SJSA1 (cell line): ENCODE measurements around the gene DNAH3. TPM values are rescaled to one million over a fixed set of nuclear protein-coding genes. Genes with fewer than 3 reads are reported as not detected.
"Not testable (repeated sequence)": the region's sequence is repeated elsewhere in the genome, so short reads cannot be mapped to it uniquely, and the experiment has no call there.

ENCODE experiments used
- DNase-seq, 2 experiments: peaks; one replicate each; pipeline ENCODE4 v3.0.0-alpha.2; 2015 to 2020; ENCODE audit warnings: low spot score in 2 of 2, low read depth in 1 of 2
- H3K27ac ChIP-seq: fragments of 250-450 bp; sonication (Bioruptor Pico); 2 replicates; pipeline ENCODE4 v1.5.1; 2020; ENCODE audit warnings: mild to moderate bottlenecking, moderate library complexity
- H3K27me3 ChIP-seq: fragments of 250-450 bp; sonication (Bioruptor Pico); replicated peaks from 2 replicates; pipeline ENCODE4 v1.5.1; 2020; ENCODE audit warnings: mild to moderate bottlenecking, moderate library complexity
- H3K36me3 ChIP-seq: fragments of 250-450 bp; sonication (Bioruptor Pico); 2 replicates; pipeline ENCODE4 v1.5.1; 2020; ENCODE audit warnings: mild to moderate bottlenecking
- H3K4me1 ChIP-seq: fragments of 250-450 bp; sonication (Bioruptor Pico); replicated peaks from 2 replicates; pipeline ENCODE4 v1.6.1; 2021; ENCODE audit warnings: mild to moderate bottlenecking
- H3K4me3 ChIP-seq: fragments of 250-450 bp; sonication (Bioruptor Pico); 2 replicates; pipeline ENCODE4 v1.5.1; 2020; ENCODE audit warnings: mild to moderate bottlenecking
- H3K9me3 ChIP-seq: fragments of 250-450 bp; sonication (Bioruptor Pico); replicated peaks from 2 replicates; pipeline ENCODE4 v1.5.1; 2020; ENCODE audit warnings: mild to moderate bottlenecking
- total RNA-seq: library from RNA; depleted of rRNA; stranded (reverse); fragments of >200 nt; shearing (Covaris generic); gene quantifications from 2 replicates; pipeline ENCODE4 v1.2.3, GENCODE V29; 2014

The DNAH3 gene
- total RNA-seq, 1 experiment from 2014 or later = 0.03 TPM

- DNase-seq = no peak
- H3K9me3 ChIP-seq = no peaks in the 10 kb centered on the region
- no peaks in the 10 kb centered on the region for H3K4me1 ChIP-seq
- H3K36me3 ChIP-seq = no peaks in the 10 kb centered on the region
- H3K27ac ChIP-seq = no peak overlapping the region
- H3K27me3 ChIP-seq = peaks cover 9% of the 10 kb centered on the region
- no peak overlapping the region for H3K4me3 ChIP-seq
Measured at GRCh38 chr16:21056396-21056795, 94.2 kb downstream of the DNAH3 start.

- DNase-seq, H3K27me3 ChIP-seq, H3K9me3 ChIP-seq, H3K4me3 ChIP-seq, H3K4me1 ChIP-seq, H3K27ac ChIP-seq, H3K36me3 ChIP-seq: not testable (repeated sequence)
Measured at GRCh38 chr16:21055738-21056137, 94.9 kb downstream of the DNAH3 start.

DNA sequence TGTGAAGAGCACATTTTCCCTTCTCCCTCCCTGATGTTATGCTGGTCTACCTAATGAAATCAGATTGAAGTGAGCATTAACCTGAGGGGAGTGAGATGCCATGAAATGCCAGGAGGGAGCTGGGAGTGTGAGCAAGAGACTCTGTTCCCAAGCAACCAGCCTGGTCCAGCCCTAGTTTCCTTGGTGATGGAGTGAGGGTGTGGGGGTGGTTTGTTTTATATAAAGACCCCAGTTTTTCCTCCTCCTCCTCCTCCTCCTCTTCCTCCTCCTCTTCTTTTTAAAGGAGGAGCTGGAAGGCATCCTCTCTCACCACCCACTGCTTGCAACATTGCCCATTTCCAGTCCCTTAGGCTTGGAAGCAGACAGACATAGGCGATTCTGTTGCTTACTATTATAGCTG is 97.1 kb downstream of the DNAH3 start:
- H3K27ac ChIP-seq = no peak overlapping the region
- no peak overlapping the region for H3K4me3 ChIP-seq
- no peaks in the 10 kb centered on the region for H3K4me1 ChIP-seq
- no peaks in the 10 kb centered on the region for H3K9me3 ChIP-seq
- H3K27me3 ChIP-seq = peaks cover 5% of the 10 kb centered on the region
- DNase-seq = no peak
- H3K36me3 ChIP-seq = no peaks in the 10 kb centered on the region

DNA sequence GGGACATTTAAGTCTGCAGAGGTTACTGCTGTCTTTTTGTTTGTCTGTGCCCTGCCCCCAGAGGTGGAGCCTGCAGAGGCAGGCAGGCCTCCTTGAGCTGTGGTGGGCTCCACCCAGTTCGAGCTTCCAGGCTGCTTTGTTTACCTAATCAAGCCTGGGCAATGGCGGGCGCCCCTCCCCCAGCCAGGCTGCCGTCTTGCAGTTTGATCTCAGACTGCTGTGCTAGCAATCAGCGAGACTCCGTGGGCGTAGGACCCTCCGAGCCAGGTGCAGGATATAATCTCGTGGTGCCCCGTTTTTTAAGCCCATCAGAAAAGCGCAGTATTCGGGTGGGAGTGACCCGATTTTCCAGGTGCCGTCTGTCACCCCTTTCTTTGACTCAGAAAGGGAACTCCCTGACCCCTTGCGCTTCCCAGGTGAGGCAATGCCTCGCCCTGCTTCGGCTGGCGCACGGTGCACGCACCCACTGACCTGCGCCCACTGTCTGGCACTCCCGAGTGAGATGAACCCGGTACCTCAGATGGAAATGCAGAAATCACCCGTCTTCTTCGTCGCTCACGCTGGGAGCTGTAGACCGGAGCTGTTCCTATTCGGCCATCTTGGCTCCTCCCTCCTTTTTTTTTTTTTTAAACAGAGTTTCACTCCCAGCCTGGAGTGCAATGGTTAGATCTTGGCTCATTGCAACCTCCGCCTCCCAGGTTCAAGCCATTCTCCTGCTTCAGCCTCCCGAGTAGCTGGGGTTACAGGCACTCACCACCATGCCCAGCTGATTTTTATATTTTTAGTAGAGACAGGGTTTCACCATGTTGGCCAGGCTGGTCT is 102.3 kb downstream of the DNAH3 start:
- not testable (repeated sequence) for DNase-seq, H3K36me3 ChIP-seq, H3K9me3 ChIP-seq, H3K27ac ChIP-seq, H3K27me3 ChIP-seq, H3K4me1 ChIP-seq, H3K4me3 ChIP-seq

DNA sequence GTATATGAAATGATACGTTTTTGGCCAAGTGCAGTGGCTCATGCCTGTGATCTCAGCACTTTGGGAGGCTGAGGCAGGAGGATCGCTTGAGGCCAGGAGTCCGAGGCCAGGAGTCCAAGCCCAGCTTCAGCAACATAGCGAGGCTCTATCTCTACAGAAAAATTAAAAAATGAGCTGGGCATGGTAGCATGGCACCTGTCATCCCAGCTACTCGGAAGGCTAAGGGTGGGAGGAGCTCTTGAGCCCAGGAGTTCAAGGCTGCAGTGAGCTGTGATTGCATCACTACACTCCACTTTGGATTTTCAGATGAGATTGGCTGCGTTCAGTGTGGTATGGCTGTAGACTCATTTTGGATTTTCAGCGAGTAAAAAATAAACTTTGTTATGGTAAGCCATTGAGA is 112.4 kb downstream of the DNAH3 start:
- Histone ChIP-seq H3K9me3 (no peaks in the 10 kb centered on the region), H3K4me1 (no peaks in the 10 kb centered on the region), H3K27me3 (peaks cover 7% of the 10 kb centered on the region), H3K27ac (no peak overlapping the region), H3K4me3 (no peak overlapping the region), H3K36me3 (no peaks in the 10 kb centered on the region)
- peak in 1 of 2 experiments; percentile 4 for DNase-seq

DNA sequence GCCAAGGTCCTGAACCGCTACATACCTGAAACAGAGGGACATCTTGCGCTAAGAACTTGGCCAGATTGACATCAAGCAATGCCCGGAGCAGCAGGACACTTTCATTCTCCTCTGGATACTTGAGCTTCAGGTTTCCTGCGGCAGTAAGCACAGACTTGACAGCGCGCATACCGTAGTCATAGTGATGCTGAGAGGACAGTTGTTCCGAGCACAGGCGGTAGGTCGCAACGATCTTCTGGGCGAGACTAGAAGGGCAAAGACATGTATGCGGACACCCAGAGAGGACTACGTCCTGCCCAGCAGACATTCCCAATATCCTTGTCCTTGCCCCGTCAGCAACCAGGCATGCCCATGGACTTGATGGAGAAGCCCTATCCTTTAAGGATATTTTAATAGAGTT is 112.9 kb downstream of the DNAH3 start:
- H3K27me3 ChIP-seq = peaks cover 9% of the 10 kb centered on the region
- no peak overlapping the region for H3K4me3 ChIP-seq
- peak in 1 of 2 experiments; percentile 30 for DNase-seq
- no peaks in the 10 kb centered on the region for H3K4me1 ChIP-seq
- no peaks in the 10 kb centered on the region for H3K9me3 ChIP-seq
- no peaks in the 10 kb centered on the region for H3K36me3 ChIP-seq
- H3K27ac ChIP-seq = no peak overlapping the region

DNA sequence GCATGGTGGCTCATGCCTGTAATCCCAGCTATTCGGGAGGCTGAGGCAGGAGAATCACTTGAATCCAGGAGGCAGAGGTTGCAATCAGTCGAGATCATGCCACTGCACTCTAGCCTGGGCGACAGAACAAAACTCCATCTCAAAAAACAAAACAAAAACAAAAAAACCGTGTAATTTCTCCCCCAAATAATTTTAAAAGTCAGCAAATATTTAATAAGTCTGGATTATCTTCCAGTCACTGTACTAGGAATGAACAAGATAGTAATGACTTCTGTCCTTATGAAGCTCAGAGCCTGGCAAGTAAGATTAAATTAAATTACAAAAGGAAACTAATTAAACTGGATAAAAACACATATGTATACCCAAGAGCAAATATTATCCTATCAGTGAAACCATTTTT is 113.5 kb downstream of the DNAH3 start:
- Histone ChIP-seq H3K4me1 (no peaks in the 10 kb centered on the region), H3K36me3 (no peaks in the 10 kb centered on the region), H3K27ac (no peak overlapping the region), H3K4me3 (no peak overlapping the region), H3K27me3 (peaks cover 9% of the 10 kb centered on the region), H3K9me3 (no peaks in the 10 kb centered on the region)
- no peak for DNase-seq

- H3K4me3 ChIP-seq = no peak overlapping the region
- no peaks in the 10 kb centered on the region for H3K9me3 ChIP-seq
- DNase-seq = peak in 1 of 2 experiments; percentile 4
Measured at GRCh38 chr16:21036471-21036870, 114.2 kb downstream of the DNAH3 start.

GRCh38 chr16:21033704-21034103 is 116.9 kb downstream of the DNAH3 start:
- Histone ChIP-seq H3K36me3 (no peaks in the 10 kb centered on the region), H3K4me1 (no peaks in the 10 kb centered on the region), H3K27ac (no peak overlapping the region), H3K27me3 (peaks cover 11% of the 10 kb centered on the region), H3K4me3 (no peak overlapping the region), H3K9me3 (no peaks in the 10 kb centered on the region)
- DNase-seq = peak in 1 of 2 experiments; percentile 31

More at GRCh38 chr16:21036471-21036870, 114.2 kb downstream of the DNAH3 start:
- Histone ChIP-seq H3K4me1 (no peaks in the 10 kb centered on the region), H3K36me3 (no peaks in the 10 kb centered on the region), H3K27ac (no peak overlapping the region), H3K27me3 (peaks cover 9% of the 10 kb centered on the region)

DNA sequence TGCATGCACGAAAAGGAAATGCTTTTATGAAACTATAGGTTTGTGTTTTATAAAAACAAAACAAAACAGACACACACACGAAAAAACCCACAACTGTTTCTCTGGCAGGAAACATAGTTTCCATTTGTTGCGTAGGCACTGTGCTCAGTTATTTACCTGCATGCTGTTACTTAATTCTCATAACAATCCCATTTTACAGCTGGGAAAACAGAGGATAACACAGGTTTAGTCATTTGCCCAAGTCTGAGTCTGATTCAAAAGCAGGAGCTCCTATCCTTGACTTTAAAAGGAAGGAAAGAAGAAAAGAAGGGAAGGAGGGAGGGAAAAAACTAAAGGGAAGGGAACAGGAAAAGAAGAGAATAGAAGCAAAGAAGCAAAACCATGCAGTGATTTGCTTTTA is 117.4 kb downstream of the DNAH3 start:
- H3K4me1 ChIP-seq = no peaks in the 10 kb centered on the region
- H3K9me3 ChIP-seq = no peaks in the 10 kb centered on the region
- H3K36me3 ChIP-seq = no peaks in the 10 kb centered on the region
- H3K27me3 ChIP-seq = peaks cover 11% of the 10 kb centered on the region
- H3K4me3 ChIP-seq = no peak overlapping the region
- no peak overlapping the region for H3K27ac ChIP-seq
- peak in 1 of 2 experiments; percentile 3 for DNase-seq

GRCh38 chr16:21028728-21029127 is 121.9 kb downstream of the DNAH3 start:
- Histone ChIP-seq H3K4me3 (no peak overlapping the region), H3K36me3 (no peaks in the 10 kb centered on the region), H3K9me3 (no peaks in the 10 kb centered on the region), H3K27me3 (peaks cover 7% of the 10 kb centered on the region; the same call in 1 of the 2 replicates), H3K27ac (no peak overlapping the region), H3K4me1 (no peaks in the 10 kb centered on the region)
- no peak for DNase-seq

GRCh38 chr16:21026846-21027245 is 123.8 kb downstream of the DNAH3 start:
- no peaks in the 10 kb centered on the region for H3K9me3 ChIP-seq
- H3K4me1 ChIP-seq = no peaks in the 10 kb centered on the region
- no peak overlapping the region for H3K27ac ChIP-seq
- no peaks in the 10 kb centered on the region for H3K36me3 ChIP-seq
- no peak for DNase-seq
- H3K27me3 ChIP-seq = 0 out of 2 replicates have a peak, but pooled peaks cover 2% of the 10 kb centered on the region
- no peak overlapping the region for H3K4me3 ChIP-seq

DNA sequence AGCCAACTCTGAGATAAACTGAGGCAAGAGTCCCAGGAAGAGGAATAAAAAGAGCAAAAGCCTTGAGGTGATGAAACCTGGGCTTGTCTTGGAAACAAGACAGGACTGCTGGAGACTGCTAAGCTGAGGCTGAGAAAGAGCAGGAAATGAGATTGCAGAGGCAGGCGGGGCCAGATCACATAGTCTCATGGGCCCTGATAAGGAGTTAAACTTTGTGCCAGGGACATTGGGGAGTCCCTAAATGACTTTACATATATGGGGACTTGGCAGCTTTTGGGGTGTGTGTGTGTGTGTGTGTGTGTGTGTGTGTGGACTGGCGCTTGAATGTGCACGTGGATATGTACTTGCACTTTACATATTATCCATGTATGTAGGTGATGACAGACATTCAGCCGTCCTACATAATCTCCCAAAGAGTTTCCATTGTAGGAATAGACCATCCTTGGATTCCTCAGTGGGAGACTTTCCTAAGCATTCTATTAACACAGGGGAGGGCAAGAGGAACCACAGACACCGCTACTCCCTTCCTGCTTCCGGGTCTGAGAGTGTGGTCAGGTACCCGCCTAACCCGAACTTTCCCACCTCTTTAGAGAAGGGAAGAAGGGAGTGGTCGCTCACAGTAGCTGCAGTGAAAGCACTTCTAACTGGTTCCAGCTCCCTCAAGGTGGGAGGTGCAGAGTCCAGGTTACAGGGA is 127.0 kb downstream of the DNAH3 start:
- Histone ChIP-seq H3K4me3 (no peak overlapping the region), H3K36me3 (no peaks in the 10 kb centered on the region), H3K27ac (no peak overlapping the region), H3K4me1 (no peaks in the 10 kb centered on the region), H3K9me3 (no peaks in the 10 kb centered on the region), H3K27me3 (0 out of 2 replicates have a peak, but pooled peaks cover 4% of the 10 kb centered on the region)
- DNase-seq = no peak

- no peaks in the 10 kb centered on the region for H3K4me1 ChIP-seq
- DNase-seq = no peak
- no peaks in the 10 kb centered on the region for H3K9me3 ChIP-seq
Measured at GRCh38 chr16:21021316-21021715, 129.3 kb downstream of the DNAH3 start.

More at GRCh38 chr16:21021316-21021715, 129.3 kb downstream of the DNAH3 start:
- Histone ChIP-seq H3K27me3 (peaks cover 8% of the 10 kb centered on the region; the same call in 1 of the 2 replicates), H3K27ac (no peak overlapping the region), H3K4me3 (no peak overlapping the region), H3K36me3 (no peaks in the 10 kb centered on the region)
